ENCODE measurements around the gene NIPBL.

NIPBL gene

DNA sequence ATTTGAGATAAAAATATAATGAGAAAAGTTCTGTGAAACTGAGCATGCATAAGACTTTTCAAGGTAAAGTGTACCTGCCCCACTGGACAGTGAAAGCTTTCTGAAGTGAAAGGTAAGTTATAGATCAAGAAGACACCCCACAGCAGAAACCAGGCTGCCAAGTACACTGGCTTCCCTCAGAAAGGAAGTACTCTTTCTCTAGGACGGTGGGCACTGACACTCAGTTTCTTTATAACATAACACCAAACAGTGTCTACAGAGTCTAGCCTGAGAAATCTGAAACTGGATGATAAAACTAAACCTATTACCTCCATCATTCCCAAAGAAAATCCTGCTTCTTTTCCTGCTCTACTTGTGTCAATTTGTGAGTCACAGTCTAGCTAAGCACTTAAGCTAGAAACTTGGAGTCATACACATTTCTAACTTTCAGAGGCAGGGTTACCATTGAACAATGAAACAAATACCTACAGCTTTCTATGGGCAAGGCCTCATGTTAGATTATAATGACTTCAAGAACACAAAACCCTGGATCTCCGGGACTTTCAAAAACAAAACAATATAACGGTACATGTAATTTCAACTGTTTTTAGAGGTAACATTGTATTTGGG lies 235.9 kb downstream of the NIPBL start:
- Mint-ChIP-seq H3K27me3 (ENCODE audit: low read depth) (no peaks in the 10 kb centered on the region), H3K4me1 (ENCODE audit: low read depth) (peaks cover 33% of the 10 kb centered on the region)

More for the DNA sequence above, 235.9 kb downstream of the NIPBL start:
- Mint-ChIP-seq H3K36me3 (ENCODE audit: low read depth) (peaks cover 32% of the 10 kb centered on the region), H3K4me3 (peak overlapping the region; percentile 46), H3K9me3 (peaks cover 10% of the 10 kb centered on the region), H3K27ac (peak overlapping the region; percentile 75)
